Fibroblast of gingiva (primary cell): ENCODE results near the gene SUSD6.

Experiments used
- DNase-seq: peaks from one replicate; pipeline ENCODE4 v3.0.0-alpha.2; 2011; ENCODE audit warnings: low read depth

Gene SUSD6

DNA sequence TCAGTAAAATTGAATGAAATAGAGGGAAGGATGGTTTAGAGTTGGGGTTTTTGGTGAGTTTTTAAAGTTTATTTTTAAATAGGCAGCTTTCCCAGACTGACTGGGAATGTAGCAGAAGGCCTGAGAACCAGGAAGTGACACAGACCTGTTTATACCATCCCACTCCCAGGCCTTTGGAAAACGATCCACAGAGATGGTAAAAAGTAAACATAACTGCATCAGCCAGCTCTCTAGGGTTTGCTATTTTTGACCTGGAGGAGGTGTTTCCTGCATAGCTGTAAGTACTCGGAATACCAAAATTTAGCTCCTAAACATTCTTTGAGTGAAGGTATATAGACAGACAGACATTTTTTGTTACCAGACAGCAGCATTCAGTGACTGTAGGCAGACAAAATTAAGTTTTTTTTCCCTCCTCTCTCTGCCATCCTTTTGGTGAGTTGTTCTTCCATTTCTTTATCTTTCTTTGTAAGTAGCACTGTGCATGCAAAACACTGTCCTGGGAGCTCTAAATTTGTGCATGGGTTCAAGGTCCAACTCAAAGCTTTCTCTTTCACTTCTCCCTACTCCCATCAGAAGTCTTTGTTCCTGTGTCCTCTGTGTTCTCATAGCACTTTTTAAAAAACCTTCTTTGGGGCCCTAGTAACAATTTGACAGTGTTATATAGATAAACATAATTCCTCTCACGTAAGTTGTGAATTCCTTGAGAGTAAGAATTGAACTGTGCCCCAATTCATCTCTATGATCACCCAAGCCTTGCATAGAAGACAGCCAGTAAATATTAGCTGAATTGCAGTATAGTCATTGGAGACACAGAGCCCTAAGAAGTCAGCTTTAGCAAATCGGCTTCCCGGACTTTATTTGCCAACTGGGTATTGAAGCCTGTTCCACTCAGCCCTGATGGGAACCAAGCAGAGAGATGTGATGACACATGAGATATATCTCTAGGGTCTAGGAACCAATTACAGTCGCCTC lies 37.4 kb downstream of the SUSD6 start:
- DNase-seq = no peak

DNA sequence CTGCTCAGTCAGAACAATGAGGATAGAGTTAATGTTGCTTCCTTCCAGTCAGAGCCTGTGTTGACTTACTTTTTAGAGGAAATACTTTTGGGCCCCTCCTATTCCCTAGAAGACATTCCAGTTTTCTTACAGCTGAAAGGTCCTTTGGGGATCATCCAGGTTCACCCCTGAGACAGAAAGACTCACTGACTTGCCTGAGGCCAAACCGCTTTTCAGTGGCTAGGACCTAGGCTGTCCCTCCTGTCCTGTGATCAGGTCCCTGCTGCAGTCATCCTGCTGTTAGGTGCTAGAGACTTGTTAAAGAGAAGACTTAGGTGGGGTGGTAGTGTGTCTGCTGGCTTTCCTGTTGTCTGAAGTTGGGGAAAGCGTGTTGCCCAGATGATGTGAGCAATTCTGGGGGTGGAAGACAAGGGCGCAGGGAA lies 39.6 kb downstream of the SUSD6 start:
- no peak for DNase-seq

DNA sequence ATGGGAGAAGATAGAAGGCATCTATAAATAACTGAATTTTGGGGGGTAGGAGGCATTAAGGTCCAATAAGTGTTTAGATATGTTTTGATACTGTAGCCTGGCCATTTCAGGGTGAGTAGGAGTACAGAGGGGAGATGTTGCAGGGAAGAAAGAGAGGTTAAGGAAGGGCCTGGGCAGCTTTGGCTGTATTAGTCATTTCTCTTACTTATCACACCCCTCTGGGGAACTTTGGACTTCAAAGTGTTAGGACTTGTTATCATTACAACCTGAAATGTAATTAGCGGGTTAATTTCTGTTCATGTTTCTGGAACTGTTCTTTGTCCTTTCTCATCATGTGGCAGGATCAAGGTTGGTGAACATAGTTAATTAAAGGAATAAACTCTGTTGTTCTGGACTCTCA lies 40.3 kb downstream of the SUSD6 start:
- no peak for DNase-seq

DNA sequence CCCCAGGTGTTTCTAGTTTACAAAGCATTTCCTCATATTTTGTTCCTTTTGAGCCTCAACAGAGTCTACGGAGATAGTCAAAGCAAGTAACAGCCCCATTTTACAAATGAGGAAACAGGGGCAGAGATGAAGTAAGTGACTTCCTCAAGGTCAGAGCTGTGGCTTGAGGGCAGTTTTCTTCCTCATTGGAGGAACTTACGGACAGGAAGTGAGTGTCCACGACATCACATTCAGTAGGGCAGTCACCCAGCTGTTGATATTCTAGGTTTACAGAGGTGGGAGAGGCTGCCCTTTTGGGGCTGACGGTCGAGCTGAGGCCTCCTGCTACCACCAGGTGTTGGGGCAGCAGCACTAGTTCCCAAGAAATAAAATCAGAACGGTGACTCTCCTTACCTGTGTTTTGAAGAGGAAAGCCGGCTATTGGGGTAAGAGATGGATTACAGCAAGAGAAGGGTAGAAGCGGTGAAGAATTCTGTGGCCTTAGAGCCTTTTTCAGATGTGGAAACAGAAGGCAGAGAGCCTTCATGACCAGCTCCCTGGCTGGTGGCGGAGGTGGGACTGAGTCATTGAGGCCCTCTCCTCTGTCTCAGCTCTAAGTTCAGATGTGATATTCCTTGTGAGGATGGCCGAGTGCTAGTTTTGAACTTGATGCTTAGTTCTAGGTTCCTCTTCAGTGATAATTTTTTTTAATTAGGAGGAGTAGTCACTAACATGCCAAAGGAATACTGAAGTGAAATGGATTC lies 41.7 kb downstream of the SUSD6 start:
- DNase-seq = no peak

DNA sequence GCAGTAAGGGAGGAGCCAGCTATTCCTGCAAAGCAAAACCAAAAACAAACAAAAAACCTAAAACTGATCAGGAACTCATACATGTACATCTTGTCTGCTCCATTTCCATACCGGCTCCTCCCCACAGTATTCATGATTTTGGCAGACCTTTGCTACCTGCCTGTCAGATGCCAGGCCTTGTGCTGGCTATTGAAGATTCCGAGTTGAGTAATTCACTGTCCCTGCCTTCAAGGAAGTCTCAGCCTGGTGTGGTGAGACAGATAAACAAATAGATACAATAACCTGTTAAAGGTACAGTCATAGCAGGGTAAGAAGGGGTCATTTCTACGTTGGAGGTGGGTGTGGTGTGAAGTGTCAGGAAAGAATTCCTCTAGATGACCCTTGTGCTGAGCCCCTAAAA lies 42.7 kb downstream of the SUSD6 start:
- DNase-seq = no peak

DNA sequence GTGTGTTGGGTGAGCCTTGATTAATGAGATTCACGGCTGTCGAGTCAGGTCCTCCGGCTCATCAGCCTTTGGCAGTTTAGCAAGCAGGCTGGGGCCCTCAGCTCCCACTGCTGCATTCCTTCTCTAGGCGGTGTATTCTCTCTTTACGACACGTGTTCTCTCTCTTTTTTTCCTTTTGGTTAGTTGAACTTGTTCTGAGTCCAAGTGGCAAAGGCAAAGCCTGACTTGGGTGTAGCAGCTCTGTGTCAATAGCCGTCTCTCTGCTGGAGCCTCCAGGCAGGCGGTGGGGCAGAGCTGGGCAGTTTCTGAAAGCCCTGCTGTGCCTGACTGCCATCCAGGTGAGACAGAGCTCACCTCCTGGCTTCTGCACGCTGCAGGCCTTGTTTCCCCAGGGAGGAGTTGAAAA lies 46.6 kb downstream of the SUSD6 start:
- DNase-seq = peak; percentile 42

DNA sequence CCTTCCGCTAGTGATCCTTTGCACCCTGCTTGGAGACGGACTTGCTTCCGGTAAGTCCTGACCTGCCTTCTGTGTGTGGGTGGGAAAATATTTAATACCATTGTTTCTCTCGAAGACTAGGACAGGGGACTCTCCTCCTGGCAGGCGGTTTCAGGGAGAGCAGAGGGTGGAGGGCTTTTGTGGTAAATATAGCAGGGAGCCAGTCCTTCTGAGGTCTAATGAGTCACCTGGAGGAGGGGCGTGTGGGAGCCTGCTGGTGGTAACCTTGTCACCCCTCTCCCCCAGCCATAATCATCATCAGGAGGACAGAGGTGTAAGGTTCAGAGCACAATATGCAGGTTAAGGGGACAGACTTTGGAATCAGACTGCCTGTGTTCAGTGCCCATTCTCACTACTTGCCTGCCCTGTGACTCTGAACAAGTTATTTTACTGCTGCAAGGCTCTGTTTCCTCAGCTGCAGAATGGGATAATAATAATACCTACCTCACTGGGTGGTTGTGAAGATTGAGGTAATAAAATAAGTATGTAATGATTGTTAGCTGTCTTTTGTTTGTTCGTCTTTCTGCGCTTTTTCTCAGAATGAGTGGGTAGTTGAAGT lies 47.4 kb downstream of the SUSD6 start:
- DNase-seq = no peak

DNA sequence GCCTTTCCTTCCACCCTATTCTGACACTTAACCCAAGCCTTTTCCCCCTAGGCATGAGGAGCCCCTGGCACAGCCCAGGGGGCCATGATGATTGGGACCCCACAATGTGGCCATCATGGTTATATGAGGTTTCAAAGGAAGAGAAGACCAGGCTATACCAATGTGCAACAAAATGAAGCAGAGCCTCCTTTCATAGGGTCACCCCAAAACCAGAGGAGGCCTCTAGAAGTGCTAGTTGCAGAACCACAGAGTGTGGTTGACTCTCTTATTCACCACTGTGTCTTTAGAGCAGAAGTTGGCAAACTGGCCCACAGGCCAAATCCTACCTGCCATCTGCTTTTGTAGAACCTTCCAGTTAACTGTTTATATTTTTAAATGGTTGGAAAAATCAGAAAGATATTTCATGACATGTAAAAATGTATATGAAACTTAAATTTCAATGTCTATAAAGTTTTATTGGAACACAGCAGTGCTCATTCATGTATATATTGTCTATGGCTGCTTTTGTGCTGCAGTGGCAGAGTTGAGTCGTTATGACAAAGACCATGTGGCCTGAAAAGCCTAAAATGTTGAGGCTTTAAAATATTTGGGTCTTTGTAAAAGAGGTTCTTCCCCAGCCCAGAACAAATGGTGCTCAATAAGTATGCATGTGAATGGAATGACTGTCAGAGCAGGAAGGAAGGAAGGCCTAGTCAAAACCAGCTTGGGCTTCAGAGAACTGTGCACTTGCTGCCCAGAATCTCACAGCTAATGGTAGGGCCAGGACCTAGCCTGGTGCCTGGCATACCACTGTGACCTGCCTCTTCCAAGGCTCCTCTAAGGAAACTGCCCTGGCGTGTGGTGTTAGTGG lies 49.2 kb downstream of the SUSD6 start:
- no peak for DNase-seq

DNA sequence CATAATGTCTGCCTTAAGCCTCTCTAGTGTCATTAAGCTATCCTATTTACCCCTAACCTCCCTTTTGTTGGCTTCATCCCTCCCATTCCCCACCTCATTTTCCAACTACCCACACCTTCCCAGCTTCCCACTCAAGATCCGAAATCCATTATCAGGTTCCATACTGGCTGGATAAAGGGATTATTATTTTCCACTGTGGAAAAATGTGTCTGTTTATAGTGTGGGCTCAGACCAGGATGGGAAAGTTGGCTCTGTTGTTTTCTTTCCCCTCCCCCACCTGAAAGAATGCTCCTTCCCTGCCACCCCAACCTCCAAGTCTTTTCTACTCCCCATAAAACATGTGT lies 49.8 kb downstream of the SUSD6 start:
- DNase-seq = no peak

DNA sequence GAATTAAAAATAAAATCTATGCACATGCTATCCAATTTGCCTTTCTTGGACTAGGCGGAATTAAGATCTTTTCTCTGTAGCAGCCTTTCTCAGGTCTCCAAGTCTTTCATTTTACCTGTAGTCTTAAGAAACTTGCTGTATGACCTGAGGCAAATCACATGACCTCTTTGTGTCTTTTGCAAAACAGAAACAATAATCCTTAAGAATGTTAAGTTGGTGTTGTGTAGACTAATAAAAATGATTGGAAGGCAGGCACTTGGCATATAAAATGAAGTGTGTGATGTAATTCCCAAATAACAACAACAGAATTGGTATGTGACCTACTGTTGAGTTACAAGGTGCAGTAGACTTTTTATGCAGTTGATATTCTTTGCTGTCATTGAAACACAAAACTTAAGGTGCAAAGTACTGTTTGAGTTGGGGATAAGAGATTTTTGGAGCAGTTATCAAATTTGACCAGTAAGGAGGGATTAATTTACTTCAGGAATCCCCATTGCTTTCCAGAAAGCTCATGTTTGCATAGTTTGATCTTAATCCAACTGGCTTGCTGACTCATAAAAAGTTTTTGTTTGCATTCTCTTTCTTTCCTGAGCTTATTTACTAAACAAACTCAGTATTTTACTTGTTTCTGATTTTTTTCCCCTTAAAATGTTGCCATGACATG lies 51.4 kb downstream of the SUSD6 start:
- peak; percentile 18 for DNase-seq

DNA sequence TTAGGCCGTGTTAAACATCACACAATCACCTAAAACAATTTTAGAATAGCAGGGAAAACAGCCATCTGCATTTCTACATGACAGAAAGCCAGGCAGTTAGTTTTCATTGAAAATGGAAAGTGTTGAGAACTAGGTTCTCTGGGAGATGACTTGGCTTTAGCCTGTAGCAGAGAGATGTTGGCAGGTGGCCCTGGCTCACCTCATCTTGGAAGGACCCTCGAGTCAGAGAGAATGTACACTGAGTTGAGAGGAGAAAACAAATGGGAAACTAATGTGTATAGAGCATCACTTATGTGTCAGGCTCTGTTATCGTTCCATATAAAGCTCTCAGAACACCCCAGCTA lies 51.9 kb downstream of the SUSD6 start:
- no peak for DNase-seq

DNA sequence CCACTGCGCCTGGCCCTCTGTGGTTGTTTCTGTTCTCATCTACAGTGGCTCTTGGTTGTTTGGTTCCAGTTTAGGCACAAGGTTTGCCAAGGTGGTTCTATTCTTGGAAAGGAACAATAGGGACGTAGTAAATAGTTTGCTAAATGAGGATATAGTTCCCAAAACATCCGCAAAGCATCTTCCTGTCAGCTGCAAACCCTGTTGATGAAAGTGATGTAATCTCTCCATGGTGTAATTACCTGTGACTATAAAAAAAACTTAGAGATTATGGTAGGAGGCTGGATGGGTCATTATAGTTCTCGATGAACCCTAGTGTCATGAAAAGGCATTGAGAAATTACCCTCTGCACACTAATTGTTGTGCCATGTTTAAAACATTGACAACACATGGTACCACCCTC lies 52.9 kb downstream of the SUSD6 start:
- no peak for DNase-seq

DNA sequence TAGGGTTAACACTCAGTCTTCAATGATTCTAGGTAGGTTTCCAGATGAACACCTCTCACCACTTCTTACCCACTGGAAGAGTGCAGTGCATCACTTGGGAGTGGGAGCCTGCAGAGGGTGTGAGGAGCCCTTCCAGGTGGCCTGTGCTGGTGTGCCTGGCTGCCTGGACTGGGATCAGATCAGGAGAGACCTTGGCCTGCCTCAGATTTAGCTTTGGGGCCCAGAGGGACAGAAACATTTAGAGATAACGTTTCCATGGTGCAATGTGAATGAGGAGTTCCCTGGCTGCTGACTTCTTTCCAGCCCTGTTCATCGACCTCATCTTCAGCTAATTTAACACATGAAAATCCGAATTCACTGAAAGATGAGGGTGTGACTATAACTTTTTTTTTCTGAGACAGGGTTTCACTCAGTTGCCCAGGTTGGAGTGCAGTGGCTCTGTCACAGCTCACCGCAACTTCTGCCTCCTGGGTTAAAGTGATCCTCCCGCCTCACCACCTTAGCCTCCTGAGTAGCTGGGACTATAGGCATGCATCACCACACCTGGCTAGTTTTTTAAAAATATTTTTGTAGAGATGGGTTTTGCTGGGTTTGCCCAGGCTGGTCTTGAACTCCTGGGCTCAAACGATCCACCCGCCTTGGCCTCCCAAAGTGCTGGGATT lies 53.6 kb downstream of the SUSD6 start:
- no peak for DNase-seq

DNA sequence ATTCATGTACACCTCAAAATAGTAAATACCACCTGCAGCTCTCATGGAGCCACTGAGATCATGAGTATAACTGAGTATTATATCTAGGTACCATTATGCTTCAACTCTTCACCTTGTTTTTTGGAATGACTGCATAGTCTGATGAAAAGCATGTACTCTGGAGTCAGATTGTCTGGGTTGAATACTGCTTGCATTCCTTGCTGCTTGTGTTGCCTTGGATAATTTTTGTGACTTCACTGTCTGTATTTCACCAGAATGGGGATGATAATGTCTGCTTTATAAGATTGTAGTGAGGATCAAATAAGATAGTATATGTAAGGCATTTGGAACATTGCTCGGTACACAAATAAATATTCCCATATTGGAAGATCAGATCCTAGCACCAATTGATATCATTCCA lies 54.2 kb downstream of the SUSD6 start:
- DNase-seq = no peak

DNA sequence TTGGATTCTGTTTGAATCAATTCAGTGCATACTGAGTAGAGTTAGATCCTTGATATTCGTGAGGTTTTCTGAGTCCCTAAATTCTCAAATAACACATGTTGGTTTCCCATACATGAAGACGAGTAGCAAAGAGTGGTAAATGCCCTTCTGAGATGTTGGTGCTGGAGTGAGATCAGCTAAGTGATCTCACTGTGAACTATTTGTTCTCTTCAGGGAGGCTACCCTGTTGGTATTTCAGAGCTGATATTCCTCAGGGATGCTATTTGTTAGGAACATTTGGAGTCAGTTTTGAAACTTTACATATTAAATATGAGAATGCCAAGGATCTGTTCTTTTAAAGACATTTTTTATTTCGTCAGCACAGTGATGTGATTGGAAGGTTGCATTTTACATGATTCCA lies 54.7 kb downstream of the SUSD6 start:
- DNase-seq = peak; percentile 65

DNA sequence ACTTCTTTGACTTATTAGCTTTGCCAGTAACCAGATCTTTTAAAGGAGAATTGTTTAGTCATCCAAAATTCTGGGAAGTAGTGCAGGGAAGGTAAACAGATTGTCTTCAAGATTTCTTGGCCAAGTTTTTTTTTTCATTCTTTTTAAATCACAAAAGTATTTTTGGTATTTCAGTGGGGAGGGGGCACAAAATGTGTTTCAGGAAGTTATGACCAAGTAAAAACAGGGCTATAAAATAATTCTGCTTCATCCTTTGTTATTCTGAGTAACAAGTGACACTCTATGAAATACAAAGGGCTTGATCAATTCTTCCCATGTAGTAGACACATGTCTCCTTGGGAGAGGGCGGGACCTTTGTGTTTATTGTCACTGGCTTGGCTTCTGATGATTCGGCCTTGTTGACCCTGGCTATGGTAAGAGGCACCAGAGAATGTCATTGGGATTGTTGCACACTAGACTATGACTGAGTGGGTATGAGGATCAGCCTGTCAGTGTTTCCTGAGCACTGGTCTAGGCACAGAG lies 55.4 kb downstream of the SUSD6 start:
- DNase-seq = peak; percentile 50

DNA sequence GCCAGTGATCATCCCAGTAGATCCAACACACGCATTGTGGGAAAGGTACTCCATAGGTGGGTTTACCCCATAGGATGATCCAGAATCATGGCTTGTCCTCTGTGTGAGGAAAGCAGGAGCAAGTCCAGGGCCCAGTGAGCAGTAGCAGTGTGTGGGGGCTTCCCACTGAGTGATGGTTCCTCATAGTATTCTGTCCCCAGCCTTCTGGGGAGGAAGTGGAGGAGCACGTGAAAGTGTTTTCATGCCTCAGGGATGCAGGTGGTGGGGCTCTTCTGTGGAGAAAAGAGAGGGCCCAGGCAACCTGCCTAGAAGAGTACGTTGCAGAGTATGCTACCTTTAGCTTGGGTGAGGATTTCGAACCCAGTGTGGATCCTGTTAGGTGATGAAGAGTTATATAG lies 56.5 kb downstream of the SUSD6 start:
- no peak for DNase-seq

DNA sequence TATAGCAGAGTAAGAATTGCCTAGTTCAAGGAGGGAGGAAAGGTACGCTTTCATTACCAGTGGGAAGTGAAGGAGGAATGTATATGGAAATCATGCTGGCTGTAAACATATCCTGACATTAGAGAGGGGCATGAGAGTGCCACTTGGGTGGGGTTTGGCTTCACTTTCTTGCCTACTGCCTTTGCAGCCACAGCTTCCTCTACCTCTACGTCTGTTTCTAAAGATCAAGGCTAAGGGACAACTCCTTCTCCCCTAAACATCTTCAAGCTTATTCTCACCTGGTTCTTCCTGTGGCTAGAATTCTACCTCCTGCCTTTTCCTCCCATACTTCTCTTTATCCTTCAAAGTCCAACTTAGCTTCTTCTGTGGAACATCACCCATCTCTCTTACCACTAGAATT lies 58.0 kb downstream of the SUSD6 start:
- no peak for DNase-seq

DNA sequence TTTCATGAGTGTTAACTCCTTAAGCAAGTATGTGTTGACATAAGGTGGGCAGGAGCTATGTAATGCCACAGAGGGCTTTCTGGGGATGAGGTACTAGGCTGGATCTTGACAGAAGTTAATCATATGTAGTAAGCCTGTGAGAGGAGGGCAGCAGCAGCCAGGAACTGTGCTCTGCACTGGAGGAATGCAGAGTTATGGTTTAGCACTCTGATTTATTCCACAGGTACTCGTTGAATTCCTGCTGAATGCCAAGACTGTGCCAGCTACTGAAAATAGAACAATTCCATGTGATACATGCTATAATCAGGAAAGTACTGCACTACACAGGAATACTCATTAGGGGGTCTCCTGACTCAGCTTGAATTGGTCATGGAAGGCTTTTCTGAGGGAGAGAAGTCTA lies 58.7 kb downstream of the SUSD6 start:
- DNase-seq = no peak

DNA sequence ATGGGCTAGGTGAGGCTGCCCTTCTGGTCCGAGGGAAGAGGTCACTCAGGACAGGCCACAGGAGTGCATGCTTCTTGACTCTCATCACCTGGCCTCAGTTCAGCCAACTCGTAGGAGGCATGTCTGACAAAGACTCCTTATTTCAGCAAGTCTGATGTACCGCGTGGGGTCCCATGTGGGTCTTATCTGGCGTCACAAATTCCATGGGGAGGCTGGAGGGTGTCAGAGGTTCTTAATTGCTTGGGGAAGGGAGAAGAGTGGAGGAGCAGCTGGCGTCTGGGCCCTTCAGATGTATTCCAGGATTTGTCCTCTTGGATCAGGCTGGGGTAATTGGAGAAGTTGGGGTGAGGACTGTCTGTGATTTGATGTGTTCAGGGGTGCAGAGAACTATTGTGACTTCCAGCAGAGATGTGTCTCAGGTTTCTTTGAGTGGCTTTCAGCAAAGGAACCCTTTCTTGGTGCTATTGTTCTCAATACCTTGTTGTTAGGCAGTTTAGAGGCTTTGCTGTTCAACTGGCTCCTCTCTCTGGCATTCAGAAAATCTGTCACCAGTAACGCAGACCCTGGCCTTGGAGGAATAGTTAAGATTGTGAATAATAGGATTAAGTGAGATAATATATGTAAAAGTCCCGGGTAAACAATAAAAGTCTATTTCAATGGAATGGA lies 60.1 kb downstream of the SUSD6 start:
- no peak for DNase-seq
